ENCODE results near the gene GINS3.
"Not testable (repeated sequence)": the region's sequence is repeated elsewhere in the genome, so short reads cannot be mapped to it uniquely, and the experiment has no call there.

GINS3 gene

GRCh38 chr16:58393138-58393504 is 850 bp downstream of the GINS3 start:
- DNase-seq = no peak

DNA sequence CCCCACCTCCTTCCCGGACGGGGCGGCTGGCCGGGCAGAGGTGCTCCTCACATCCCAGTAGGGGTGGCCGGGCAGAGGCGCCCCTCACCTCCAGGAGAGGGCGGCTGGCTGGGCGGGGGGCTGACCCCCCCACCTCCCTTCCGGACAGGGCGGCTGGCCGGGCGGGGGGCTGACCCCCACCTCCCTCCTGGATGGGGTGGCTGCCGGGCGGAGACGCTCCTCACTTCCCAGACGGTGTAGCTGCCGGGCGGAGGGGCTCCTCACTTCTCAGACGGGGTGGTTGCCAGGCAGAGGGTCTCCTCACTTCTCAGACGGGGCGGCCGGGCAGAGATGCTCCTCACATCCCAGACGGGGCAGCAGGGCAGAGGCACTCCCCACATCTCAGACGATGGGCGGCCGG is 4.6 kb downstream of the GINS3 start:
- DNase-seq = not testable (repeated sequence)

DNA sequence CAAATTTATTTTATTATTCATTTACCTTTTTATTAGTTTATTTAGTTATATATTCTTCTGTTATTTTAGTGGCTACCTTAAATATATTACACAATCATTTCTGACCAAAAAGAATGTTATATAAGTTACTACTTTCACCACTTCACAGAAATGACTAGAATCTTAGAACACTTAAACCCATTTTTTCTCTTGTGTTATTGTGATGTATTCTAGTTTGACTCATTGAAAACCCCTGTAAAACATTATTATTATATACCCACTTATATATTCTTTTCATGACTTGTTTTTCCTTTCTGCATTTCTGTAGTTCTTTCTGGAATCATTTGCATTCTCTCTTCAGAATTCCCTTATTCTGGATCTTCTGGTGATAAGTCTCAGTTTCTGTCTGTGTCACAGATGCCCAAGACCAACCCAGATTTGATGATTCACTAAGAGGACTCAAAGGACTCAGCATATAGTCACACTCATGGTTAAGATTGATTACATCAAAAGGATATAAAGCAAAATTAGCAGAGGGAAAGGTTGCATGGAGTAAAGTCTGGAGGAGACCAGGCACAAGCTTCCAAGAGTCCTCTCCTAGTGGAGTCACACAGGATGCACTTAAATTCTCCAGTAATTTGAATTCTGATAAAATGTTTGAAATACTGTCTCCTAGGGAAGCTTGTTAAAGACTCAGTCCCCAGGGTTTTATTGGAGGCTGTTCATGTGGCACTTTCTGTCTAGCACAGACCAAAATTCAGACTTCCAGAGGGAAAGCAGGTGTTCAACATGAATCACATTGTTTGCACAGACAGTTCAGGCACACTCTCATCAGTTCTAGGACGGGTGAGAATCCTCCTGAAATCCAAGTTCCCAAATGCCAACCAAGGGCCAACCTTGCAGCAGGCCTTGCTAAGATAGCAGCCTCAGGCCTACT is 7.7 kb downstream of the GINS3 start:
- no peak for DNase-seq

DNA sequence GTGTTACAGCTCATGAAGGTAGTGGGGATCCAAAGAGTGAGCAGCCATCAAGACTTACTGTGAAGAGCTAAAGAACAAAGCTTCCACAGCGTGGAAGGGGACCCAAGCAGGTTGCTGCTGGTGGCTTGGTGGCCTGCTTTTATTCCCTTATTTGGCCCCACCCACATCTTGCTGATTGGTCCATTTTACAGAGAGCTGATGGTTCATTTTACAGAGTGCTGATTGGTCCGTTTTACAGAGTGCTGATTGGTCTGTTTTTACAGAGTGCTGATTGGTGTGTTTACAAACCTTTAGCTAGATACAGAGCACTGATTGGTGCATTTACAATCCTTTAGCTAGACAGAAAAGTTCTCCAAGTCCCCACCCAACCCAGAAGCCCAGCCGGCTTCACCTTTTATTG is 9.0 kb downstream of the GINS3 start:
- DNase-seq = not testable (repeated sequence)

GRCh38 chr16:58402796-58403195 is 10.5 kb downstream of the GINS3 start:
- no peak for DNase-seq

DNA sequence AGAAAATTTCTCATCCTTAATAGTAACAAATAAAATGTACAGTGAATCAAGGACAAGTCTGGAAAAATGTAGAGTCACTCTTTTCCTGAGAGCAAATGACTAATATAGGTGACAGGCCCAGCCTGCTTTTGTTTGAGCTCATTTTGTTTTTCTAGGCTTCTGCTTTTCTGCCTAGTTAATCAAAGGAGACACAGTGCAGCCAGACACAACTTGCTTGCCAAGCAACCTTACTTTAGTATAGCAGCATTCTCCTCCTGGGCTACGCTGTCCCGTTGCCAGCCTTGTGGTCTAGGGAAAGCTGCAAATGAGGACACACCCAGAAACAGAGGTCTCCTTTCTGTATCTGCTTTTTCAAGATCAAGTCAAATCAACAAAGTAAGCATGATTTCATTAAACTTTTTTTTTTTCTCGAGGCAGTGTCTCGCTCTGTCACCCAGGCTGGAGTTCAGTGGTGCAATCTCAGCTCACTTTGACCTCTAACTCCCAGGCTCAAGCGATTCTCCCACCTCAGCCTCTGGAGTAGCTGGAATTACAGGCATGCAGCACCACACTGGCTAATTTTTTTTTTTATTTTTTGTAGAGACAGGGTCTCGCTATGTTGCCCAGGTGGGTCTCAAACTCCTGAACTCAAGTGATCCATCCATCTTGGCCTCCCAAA is 17.2 kb downstream of the GINS3 start:
- DNase-seq = no peak

DNA sequence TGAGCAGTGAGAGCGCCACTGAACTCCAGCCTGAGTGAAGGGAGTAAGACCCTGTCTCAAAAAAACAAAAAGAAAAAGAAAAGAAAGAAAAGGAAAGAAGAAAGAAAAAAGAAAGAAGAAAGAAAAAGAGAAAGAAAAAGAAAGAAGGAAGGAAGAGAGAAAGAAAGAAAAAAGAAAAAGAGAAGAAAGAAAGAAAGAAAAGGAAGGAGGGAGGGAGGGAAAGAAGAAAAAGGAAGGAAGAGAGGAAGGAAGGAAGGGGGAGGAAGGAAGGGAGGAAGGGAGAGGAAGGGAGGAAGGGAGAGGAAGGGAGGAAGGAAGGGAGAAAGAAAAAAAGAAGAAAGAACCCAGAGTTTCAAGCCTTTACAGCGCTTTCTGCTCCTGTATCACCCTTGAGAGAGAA is 19.1 kb downstream of the GINS3 start:
- no peak for DNase-seq

DNA sequence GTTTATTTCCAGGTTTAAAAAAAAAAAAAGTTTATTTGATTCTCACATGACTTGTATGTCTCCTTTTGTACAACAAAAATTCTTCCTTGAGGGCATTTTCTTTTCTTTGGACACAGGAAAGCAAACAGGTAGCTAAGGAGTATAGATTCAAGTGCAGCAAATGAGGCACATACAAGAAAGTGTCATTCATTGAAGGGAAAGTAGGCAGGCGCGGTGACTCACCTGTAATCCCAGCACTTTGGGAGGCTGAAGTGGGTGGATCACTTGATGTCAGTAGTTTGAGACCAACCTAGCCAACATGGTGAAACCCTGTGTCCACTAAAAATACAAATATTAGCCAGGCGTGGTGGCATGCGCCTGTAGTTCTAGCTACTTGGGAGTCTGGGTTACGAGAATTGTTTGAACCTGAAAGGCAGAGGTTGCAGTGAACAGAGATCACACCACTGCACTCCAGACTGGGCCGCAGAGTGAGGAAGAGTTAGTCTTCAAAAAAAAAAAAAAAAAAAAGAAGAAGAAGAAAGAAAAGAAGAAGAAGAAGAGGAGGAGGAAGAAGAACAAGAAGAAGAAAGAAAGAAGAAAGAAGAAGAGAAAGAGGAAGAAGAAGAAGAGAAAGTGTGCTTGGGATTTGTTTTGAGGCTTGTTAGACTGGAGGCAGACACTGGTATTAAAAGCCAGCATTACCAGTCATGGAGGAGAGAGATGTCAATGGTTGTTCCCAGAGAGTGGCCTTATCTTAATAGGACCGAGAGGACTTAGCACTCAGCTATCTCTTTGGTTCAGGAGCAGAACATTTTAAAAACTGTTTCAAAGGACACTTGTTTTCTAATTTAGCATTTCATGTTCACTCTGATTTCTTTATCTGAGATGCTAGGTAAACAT is 19.7 kb downstream of the GINS3 start:
- no peak for DNase-seq

DNA sequence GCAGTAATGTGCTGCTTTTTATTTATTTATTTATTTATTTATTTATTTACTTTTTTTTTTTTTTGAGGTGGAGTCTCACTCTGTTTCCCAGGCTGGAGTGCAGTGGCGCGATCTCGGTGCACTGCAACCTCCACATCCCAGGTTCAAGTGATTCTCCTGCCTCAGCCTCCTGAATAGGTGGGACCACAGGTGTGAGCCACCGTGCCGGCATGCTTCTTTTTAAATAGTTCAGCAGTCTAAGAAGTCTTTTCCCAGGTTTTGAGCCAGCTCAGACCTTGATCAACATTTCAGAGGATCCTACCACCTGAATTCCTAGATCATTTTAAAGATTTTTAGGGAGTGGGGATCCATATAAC is 20.3 kb downstream of the GINS3 start:
- not testable (repeated sequence) for DNase-seq

- no peak for DNase-seq
Observed at GRCh38 chr16:58413359-58413758, 21.1 kb downstream of the GINS3 start.

GRCh38 chr16:58415003-58415402 is 22.7 kb downstream of the GINS3 start:
- DNase-seq = no peak

DNA sequence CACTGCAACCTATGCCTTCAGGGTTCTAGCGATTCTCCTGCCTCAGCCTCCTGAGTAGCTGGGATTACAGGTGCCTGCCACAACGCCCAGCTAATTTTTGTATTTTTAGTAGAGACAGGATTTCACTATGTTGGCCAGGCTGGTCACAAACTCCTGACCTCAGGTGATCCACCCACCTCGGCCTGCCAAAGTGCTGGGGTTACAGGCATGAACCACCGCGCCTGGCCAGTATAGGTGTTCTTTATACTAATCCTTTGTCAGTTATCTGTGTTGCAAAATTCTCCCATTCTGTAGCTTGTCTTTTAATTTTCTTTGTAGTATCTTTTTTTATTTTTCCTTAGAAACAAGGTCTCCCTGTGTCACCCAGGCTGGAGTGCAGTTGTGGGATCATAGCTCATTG is 23.7 kb downstream of the GINS3 start:
- not testable (repeated sequence) for DNase-seq

GRCh38 chr16:58417035-58417434 is 24.8 kb downstream of the GINS3 start:
- DNase-seq = no peak

DNA sequence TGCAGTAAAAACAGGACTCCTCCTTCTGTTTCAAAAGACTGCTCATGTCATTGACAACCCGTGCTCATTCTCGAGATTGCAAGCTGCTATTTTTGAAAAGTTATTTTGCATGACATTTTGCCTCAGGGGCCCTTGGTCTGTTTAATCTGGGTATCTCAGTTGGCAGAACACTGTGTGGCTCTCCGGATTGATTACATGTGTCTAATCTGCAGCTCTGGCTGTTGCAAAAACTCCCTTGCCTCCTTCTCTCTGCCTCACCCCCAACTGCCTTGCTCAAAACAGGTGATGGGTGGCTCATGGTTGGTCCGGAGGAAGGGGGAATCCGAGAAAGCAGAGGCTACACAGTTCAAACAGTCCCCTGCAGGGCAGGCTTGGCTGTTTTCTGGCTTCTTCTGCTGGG is 25.3 kb downstream of the GINS3 start:
- DNase-seq = no peak

- DNase-seq = no peak
Observed at GRCh38 chr16:58418026-58418425, 25.8 kb downstream of the GINS3 start.

DNA sequence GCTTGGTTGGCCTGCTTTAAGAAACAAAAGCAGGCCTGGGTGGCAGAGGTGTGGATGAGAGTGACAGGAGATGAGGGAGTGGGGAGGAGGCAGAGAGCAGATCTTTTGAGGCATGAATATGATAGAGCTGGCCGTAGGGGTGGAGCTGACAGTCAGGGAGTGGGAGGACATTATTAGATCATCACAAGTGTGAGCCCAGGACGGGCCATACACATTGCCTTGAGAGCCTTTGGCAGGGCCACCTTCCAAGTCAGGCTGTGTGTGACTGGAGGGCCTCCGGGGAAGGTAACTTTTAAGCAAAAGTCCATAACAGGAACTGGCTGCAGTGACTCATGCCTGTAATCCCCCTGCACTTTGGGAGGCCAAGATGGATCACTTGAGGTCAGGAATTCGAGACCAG is 26.3 kb downstream of the GINS3 start:
- DNase-seq = no peak

DNA sequence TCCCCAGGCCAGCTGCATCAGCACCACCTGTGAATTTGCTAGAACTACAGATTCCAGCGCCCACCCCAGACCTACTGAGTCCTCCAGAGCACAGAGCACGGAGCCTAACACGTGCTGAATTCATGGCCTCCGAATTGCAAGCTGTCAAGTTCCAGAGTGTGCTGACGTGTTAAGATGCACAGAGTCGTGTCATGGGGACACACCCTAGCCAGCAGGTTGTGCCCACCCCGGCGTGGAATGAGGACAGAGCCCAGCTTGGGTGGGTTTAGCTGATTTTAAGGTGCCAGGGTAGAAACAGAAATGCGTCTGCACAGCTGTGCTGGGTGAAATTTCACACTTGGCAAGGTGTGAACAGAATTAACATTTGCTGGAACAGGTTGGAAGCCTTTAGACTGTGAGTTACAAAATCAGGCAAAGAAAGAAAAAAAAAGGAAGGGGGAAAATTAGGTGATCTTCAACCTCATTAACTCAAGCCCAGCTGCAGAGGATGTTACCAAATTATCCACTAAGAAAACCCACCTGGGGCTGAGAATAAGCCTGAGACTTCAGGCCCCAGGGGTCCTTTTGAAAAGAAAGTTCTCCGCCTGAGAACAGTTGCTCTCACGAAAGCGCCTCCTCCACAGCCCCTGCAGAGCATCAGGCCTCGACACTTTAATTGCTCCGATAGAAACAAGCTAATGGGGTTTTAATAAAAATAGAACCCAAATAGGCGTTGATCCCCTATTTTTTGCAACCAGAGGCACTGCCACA is 27.1 kb downstream of the GINS3 start:
- no peak for DNase-seq

DNA sequence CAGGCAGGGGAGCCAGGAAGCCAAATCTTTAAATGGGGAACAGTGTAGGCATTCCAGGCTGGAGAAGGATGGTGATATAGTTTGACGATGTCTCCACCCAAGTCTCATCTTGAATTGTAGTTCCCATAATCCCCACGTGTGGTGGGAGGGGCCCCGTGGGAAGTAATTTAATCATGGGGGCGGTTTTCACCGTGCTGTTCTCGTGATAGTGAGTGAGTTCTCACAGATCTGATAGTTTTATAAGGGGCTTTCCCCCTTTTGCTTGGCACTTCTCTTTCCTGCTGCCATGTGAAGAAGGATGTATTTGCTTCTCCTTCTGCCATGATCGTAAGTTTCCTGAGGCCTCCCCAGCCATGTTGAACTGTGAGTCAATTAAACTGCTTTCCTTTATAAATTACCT is 28.8 kb downstream of the GINS3 start:
- no peak for DNase-seq

DNA sequence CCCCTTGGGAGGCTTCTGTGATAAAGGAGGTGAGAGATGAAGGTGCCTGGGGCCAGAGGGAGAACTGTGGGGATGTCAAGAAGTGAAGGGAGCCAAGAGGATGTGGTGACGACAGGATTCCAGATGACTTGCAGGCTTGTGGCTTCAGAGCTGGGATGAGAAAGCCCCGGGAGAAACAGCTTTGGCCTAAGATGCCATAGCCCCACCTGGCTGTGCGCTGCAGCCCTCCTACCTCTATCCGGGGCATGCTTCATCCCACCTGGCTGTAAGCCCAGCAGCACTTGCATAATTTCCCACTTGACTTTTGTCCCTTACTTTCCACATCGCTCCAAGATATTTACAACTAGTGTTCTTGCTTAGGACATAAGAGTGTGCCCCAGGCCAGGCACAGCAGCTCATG is 29.3 kb downstream of the GINS3 start:
- DNase-seq = no peak

DNA sequence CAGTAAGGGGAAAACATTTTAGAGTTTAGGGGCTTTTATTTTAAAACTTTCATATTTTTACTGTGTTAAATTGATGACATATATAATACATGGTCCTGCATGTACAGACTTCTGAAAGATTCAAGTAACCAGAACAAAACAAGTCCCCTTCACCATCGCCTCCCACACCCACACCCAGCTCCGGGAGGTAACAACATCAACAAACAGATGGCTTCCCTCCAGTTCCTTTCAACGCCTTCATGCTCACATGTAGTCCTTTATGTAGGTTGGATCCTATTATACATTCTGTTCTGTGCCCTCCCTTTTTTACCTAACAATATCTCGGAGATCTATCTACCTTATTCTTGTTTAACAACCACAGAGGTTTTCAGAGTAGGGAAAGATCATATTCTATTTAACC is 30.5 kb downstream of the GINS3 start:
- no peak for DNase-seq

- DNase-seq = peak; percentile 13
Observed at GRCh38 chr16:58425245-58425644, 33.0 kb downstream of the GINS3 start.

- DNase-seq = no peak
Observed at GRCh38 chr16:58425756-58426494, 33.7 kb downstream of the GINS3 start.
